ENCODE measurements around the gene SLC24A3.

The SLC24A3 gene

DNA sequence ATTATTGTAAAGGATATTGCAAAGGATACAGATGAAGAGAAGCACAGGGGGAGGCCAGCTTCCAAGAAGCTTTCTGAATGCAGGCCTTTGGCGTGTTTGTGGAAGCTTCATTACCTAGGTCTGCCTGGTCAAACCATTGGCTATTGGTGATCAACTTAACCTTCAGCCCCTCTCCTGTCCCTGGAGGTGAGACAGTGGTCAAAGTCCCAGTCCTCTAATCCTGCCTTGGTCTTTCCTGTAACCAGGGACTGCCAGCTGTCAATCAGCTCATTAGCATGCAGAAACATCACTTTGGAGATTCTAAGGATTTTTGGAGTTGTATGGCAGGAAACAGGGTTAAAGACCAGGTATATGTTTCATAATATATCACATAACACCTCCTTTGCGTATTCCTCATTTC, 558.6 kb downstream of the SLC24A3 start:
- peaks cover 54% of the 10 kb centered on the region for H3K27me3 ChIP-seq (ENCODE audit: low read depth, low read length)
- H3K79me2 ChIP-seq (ENCODE audit: low read length): no peaks in the 10 kb centered on the region
- H4K20me1 ChIP-seq (ENCODE audit: insufficient read depth, low read length): no peaks in the 10 kb centered on the region
- no peak overlapping the region for H3K4me2 ChIP-seq (ENCODE audit: low read length)
- no peak overlapping the region for H3K9ac ChIP-seq (ENCODE audit: low read length)
- H3K27ac ChIP-seq (ENCODE audit: low read length): no peak overlapping the region
- no peak overlapping the region for H2AFZ ChIP-seq (ENCODE audit: low read depth, low read length)
- TF ChIP-seq, protein P1, sequence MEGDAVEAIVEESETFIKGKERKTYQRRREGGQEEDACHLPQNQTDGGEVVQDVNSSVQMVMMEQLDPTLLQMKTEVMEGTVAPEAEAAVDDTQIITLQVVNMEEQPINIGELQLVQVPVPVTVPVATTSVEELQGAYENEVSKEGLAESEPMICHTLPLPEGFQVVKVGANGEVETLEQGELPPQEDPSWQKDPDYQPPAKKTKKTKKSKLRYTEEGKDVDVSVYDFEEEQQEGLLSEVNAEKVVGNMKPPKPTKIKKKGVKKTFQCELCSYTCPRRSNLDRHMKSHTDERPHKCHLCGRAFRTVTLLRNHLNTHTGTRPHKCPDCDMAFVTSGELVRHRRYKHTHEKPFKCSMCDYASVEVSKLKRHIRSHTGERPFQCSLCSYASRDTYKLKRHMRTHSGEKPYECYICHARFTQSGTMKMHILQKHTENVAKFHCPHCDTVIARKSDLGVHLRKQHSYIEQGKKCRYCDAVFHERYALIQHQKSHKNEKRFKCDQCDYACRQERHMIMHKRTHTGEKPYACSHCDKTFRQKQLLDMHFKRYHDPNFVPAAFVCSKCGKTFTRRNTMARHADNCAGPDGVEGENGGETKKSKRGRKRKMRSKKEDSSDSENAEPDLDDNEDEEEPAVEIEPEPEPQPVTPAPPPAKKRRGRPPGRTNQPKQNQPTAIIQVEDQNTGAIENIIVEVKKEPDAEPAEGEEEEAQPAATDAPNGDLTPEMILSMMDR (IDR thresholded peaks at IDR 0.05; ENCODE audit: low read depth, low read length): no peak
- TF ChIP-seq EZH2phosphoT487 (IDR thresholded peaks at IDR 0.05; ENCODE audit: low read depth): no peak
- no peak overlapping the region for H3K4me3 ChIP-seq (ENCODE audit: low read length)
- no peaks in the 10 kb centered on the region for H3K4me1 ChIP-seq (ENCODE audit: low read length)
- no peaks in the 10 kb centered on the region for H3K9me3 ChIP-seq (ENCODE audit: insufficient read depth, low read length)
- H3K36me3 ChIP-seq (replicated peaks; ENCODE audit: low read depth, low read length): no peaks in the 10 kb centered on the region
